Stimulated activated CD4-positive, alpha-beta T cell treated with anti-CD3 and anti-CD28 coated beads, Interleukin-15, amount 100 ng/mL, for 48 hours (primary cell): ENCODE data around the gene ARID1B.

Source experiments
- DNase-seq, 2 donors: peaks; one replicate each; pipeline ENCODE4 v3.0.0-alpha.2; 2020; ENCODE audit warnings: low read depth in 2 of 2

Gene ARID1B

GRCh38 chr6:156825475-156825874 is 48.3 kb downstream of the ARID1B start:
- DNase-seq, result no peak

DNA sequence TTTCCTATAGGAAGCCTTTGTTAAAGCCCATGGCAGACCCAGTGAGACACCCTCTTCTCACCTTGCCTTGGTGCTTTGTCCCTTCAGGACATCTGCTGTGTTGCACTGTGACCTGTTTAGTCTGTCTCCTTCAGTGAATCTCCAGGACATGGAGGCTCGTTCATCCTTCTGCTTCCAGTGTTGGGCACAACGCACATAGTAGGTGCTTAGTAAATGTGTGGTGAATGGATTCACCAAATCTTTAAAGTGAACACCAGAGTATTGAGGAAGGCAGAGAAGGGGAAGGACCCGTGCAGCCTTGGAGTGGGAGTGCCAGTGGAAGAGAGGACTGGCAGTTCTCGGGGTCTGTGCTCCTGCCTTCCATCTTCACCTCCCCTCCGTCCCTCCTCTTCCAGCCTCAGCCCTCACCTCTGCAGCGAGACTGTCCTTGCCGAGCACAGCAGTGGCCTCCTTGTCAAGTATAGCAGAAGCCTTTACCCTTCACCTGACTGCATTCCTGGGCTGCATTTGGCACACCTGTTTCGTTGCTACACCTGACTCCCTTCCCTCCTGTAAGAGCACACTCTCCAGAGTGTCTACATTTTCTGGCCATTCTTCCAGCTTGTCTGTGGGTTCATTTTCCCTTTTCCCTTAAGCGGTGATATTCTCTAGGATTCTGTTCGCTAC is 49.2 kb downstream of the ARID1B start:
- no peak for DNase-seq

DNA sequence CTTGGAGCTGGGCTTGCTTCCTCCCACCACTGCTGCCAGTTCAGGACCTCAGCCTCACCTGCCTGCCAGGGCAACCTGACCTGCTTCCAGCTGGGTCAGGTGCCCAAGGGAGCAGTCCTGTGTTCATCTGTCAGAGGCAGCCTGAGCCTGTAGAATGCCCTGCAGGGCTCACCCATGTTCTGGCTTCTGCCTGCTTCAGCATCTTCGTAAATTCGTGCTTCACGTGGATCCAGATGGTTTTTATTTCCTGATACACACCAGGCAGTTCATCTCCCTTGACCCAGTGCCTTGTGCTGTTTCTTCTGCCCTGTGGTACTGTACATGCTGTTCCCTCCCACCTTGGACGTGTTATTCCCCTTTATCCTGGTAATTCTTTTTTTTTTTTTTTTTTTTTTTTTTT is 50.2 kb downstream of the ARID1B start:
- no peak for DNase-seq

GRCh38 chr6:156828280-156828703 is 51.1 kb downstream of the ARID1B start:
- DNase-seq, result peak in 1 of 2 donors; percentile 13

GRCh38 chr6:156830126-156830525 is 52.9 kb downstream of the ARID1B start:
- DNase-seq, result no peak

DNA sequence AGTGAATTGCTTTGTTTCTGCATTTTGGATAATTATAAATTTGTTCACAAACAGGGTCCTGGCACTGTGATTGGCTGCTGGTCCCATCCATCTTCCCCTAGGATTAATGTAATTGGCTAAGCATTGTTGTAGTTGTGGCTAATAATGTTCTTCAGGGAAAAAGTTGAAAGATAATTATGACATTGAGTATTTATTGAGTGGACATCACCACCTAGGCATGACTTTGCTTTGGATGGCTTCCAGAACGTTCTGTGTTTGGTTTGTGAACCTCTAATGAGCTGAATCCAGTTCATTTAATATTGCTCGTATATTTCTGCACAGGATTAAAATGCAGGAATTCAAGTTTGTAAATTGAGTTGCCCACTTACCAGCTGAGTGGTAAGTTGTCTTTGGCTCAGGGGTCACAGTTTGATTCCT is 55.1 kb downstream of the ARID1B start:
- no peak for DNase-seq

DNA sequence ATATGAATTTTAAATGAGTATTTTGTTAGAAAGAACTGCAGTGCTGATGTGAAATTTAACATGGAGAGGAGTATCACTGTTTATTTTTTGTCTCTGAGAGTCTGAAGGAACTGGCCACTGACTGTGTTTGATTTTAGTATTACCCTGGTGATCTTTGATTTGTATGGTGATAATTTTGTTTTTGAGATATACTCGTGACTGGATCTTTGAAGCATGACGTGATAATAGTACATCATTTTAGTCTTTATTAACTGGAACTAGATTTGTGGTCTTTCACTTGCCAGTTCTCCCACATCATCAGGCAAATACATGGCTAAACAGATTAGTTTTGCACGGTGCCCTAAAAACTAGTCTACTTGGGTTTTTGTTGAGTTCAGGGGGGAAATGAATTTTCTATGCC is 55.5 kb downstream of the ARID1B start:
- DNase-seq, result no peak

DNA sequence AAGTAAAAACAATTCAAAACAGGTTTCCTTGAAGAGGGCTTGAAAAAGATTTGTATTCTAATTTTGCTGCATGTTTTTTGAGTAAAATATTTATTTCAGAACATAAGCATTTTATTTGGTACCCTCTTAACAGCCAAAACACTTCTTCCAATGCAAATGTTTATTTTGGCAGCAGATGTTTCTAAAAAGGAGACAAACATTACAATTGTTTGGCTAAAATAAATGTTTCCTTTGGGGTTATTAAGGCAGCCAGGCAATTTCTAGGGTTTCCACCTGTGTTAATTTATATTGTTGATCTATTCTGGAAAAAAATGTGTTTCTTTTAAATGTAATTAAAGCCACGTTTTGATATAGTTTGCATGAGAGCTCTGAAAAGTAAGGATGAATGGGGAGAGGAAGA is 56.6 kb downstream of the ARID1B start:
- DNase-seq, result no peak

GRCh38 chr6:156839129-156839528 is 62.0 kb downstream of the ARID1B start:
- DNase-seq, result no peak

DNA sequence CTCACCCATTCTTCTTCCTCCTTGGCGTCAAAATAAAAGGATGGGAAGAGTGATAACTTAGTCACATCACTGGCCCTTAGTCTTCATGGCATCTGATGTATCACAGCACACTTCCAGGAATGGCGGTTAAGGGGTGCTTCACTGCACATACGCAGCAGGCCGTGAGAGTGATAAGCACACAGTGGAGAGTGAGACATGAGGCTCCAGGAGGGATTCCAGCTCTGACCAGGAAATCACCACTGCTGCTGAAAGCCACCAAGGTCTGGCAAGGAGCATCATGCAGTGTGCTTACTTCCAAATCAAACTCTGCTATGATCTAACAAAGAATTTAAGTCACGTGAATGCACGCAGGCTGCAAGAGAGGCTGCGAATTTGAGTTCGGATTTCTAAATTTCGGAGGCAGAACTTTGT is 62.4 kb downstream of the ARID1B start:
- DNase-seq, result no peak

GRCh38 chr6:156840136-156840535 is 63.0 kb downstream of the ARID1B start:
- no peak for DNase-seq

DNA sequence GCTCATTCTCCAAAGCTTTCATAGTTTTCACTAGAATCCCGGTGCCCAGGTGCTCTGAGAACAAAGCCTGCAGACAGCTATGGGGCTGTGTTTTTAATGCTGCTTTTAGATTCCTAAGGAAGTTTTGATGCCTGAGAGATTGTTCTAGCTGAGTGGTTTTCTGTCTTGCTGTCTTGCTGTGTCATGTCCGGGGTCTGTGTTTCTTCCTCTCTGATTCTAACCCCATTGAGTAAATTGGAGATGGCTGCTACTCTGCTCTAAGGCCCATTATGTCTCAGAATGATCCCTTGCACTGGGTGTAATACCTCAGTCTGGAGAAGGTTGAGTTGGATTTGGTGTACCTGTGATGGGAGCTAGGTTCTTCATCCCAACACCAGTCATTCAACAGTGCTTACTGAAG is 63.4 kb downstream of the ARID1B start:
- DNase-seq, result no peak

DNA sequence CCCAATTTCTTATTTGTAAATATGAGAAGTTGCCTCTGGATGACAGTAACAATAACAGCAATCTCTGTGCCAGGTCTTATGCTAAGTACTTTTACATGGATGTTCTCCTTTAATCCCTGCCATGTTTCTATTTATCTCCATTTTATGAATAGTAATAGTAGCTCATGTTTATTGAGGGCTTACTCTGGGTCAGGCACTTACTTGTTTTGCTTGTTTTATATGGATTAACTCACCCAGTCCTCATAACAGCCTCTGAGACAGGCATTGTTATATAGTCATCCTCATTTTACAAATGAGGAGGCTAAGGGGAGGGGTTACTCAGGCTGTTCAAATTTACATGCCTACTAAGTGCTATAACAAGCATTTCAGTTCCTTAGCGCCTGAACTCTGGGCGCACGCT is 64.3 kb downstream of the ARID1B start:
- DNase-seq, result no peak

DNA sequence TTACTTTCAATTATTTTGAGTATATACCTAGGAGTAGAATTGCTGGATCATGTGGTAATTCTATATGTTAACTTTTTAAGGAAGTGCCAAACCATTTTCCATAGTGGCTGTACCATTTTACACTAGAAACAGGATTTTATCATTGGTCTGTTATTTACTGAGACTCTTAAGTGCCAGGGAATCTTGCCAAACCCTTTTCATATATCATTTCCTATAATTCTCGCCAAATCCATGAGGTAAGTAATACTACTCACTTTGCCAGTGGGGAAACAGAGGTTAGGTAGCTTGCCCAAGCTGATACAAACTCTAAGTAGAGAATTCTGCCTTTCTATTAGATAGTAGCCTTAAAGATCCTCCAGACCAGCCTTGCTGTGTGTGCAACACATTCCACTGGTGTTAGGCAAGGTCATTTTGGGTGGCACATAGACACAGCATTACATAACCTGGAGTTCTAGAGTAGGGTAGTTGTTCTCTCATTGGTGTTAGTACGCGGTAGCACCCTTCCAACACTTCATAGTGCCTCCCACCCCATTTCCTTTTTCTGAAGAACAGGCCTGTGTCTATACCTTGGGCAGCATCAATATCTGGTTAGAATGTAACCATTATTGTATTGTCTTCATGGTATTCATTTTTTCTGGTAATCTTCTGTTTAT is 65.5 kb downstream of the ARID1B start:
- no peak for DNase-seq

DNA sequence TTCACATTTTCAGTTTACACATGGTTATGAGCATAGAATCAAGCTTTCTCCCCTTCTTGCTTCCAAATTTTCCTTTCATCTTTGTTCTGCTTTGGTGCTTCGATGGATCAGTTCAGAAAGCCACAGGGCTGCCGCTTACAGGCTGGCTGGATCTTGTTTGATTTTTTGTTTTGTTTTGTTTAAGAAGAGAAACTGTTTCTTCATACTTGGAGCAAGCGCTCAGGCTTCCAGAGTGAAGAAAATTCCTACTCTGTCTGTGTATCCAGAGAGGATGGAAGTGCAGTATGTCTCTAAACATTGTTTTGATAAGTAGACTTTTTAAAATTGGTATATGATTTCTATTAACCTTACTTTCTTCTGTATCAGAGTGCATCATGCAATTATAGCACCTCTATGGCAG is 66.9 kb downstream of the ARID1B start:
- DNase-seq, result no peak

DNA sequence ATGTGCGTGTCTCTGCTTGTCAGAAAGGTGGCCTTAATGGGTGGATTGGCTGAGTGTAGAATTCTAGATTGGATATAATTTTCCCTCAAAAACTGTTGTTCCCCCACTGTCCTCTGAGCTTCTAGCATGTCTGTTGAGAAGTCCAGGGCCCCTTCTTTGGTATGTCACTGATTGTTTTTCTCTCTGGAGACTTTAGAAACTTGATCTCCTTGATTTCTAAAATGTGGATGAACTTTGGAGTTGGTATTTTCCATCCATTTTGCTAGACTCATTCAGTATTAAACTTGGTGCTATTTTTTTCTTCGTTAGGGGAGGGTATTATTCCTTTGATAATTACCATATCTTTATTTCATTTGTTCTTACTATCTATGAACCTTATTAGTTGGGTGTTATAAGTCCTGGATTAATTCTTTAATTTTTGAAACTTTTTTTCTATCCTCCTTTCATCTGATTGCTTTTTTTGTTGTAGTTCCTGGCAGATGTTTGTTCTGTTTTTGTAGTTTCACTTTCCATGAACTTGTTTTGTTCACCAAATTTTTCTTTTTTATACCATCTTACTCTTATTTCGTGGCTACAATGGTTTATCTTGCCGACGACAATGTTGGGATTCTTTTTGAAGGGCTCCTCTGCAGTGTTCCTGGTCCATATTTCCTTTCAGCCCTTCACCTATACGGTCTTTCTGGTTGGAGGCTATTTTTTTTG is 68.4 kb downstream of the ARID1B start:
- no peak for DNase-seq

DNA sequence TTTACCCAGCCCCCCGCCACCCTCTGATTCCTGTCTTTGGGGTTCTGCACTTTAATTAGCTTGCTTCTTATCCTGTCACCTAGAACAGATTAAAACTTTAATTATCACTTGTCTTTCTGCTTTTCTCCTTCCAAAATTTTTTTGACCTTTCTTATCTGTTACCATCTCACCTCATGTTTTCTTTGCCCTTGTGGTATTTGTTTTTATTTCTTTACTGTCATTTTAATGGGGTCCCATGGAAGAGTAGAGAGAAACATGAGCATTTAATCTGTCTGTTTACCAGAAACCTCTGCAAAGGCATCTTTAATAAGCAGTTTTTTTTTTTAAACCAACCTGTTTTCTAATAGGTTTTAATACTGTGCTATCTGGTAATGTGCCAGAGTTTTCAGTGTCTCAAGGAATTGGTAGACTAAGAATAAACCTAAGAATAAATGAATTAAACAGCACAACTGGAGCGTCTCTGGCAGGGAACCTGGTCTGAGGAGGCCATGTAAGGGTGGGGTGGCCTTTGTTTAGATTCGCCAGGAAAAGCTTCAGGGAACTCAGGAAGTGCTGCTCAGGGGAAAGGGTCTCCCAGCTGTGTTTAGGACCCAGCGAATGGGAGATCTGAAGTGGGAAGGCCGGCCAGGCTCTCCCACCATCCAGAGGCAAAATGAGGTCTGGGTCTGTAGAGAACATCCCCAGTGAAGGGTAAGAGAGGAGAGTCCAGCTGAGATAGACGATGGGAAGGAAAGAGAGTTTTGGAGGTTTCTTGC is 69.8 kb downstream of the ARID1B start:
- DNase-seq, result no peak

DNA sequence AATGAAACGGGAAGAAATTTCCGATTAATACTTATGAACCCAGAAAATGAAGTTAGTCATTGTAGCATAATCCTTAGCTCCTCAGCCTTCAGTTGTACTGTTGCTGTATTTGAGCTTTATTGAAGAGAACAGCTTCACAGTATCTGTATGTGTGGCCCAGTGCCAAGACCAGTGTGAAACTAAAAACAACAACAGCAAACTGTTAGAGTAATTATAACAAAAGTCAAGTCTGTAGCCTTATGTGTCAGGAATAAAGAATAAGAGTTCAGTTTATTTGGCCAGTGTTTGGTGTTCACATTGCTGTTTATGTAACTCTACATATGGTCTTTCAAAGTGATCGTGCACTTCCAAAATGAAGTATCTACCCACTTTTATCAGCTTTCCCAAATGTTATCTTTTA is 70.9 kb downstream of the ARID1B start:
- DNase-seq, result no peak

- DNase-seq, result no peak
Measured at GRCh38 chr6:156848533-156848932, 71.4 kb downstream of the ARID1B start.

DNA sequence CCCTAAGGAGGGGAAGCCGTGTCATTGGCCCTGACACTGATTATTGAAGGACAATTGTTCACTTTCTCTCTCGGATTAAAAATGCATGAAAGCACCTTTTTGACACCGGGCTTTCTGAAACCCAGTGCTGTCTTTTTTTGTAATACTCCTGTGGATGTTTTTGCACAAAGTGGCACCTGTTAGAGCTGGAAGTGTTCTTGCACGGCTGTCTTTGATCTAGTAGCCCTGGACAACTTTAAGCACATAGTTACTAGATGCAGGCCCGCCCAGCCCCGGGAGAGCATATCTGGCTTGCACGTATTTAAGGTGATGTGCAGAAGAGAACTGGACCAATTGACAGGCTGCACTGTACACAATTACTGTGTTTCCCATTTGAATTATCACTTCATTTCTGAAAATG is 72.6 kb downstream of the ARID1B start:
- DNase-seq, result no peak

GRCh38 chr6:156850353-156850752 is 73.2 kb downstream of the ARID1B start:
- DNase-seq, result no peak

DNA sequence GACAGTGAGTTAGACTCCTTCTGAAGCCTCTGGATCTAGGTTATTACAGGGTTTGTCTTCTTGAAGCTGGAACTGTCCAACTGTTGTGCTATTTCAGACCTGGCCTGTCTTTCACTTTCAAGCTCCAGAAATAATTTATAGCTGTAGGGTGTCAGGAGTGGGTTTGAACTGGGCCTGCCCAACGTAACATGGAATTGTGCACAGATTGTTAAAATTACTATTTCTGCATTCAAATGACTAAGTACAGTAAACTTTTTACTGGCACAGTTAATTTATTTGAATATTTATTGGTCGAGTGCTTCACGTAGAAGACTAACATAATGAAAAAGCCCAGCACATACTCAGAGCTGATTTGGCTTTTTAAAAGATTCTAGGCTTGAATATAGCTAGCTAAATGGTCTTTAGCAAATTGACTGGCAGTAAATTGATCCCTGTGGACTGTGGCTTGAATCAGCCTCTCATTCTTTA is 74.3 kb downstream of the ARID1B start:
- no peak for DNase-seq
